Adrenal gland (tissue), 12 donors: Measurements from ENCODE around the gene GALNT18. TPM values are rescaled to one million over a fixed set of nuclear protein-coding genes. Genes with fewer than 3 reads are reported as not detected.

ENCODE experiments used
- DNase-seq, 7 donors: peaks; one replicate each; pipeline ENCODE4 v3.0.0-alpha.2; 2019 to 2020
- H3K27ac ChIP-seq, 5 donors: fragments of 200-600 bp; sonication (generic) in 4 of 5; 1 replicate in 3 of 5; 2 replicates in 2 of 5; pipeline versions ENCODE4 v1.5.1 to v1.8.0; 2016 to 2020; ENCODE audit warnings: mild to moderate bottlenecking in 1 of 5
- H3K27me3 ChIP-seq: fragments of 200-600 bp; 2 replicates; pipeline ENCODE4 v1.8.0; 2021
- H3K36me3 ChIP-seq, 2 donors: fragments of 200-600 bp; replicated peaks in 1 of 2; 1 replicate in 1 of 2; 2 replicates in 1 of 2; pipeline versions ENCODE4 v1.5.1 to v1.8.0; 2018 to 2022
- H3K4me1 ChIP-seq, 2 donors: fragments of 200-600 bp; replicated peaks in 1 of 2; 1 replicate in 1 of 2; 2 replicates in 1 of 2; pipeline versions ENCODE4 v1.5.1 to v1.8.0; 2018 to 2021
- H3K4me3 ChIP-seq, 4 donors: fragments of 200-600 bp; sonication (generic) in 3 of 4; one replicate each; pipeline ENCODE4 v1.5.1; 2016 to 2018
- H3K9me3 ChIP-seq, 3 donors: fragments of 200-600 bp; sonication (generic) in 1 of 3; replicated peaks in 1 of 3; 1 replicate in 2 of 3; 2 replicates in 1 of 3; pipeline versions ENCODE4 v1.5.1 to v1.8.0; 2016 to 2021
- POLR2A ChIP-seq, 2 donors: fragments of 450-650 bp; IDR thresholded peaks; one replicate each; pipeline ENCODE4 v1.6.1; 2017; ENCODE audit warnings: antibody characterized with exemption in 2 of 2, mild to moderate bottlenecking in 2 of 2, moderate library complexity in 1 of 2
- WGBS, 4 donors: extraction: QIAGEN DNeasy Blood & Tissue Kit in 2 of 4; methylation state at CpG; one replicate each; pipeline versions ENCODE4 v1.1.5 to v1.1.7; 2013 to 2017; 5-methylcytosine and 5-hydroxymethylcytosine counted together
- intact Hi-C, 2 donors: fragments of 100-400 bp; cut with DNase I; formaldehyde crosslinking; loops; one replicate each; pipeline versions ENCODE4 v1.14.1 to v1.15.0; 2022 to 2023
- polyA plus RNA-seq, 3 donors: library from polyadenylated mRNA; stranded (reverse); fragments of 200-250 nt in 2 of 3; fragments of 350-450 nt in 1 of 3; fragmentation: Illumina TruSeq in 1 of 3; extraction: RNeasy Lipid Tissue Mini Kit (QIAGEN cat#74804) in 1 of 3; gene quantifications; one replicate each; pipeline ENCODE4 v1.2.3, GENCODE V29; 2013 to 2014
- total RNA-seq, 9 donors: library from RNA; depleted of rRNA in 4 of 9; stranded (reverse); fragments of >200 nt in 4 of 9; fragments of 120-200 nt in 1 of 9; fragmentation: NEBNext Ultra II Directional in 1 of 9; extraction: Animal tissue kit (Norgen Biotek cat#: 25700) in 1 of 9; gene quantifications; one replicate each; pipeline versions ENCODE4 v1.1.0 to v1.2.4, GENCODE V29; 2013 to 2023
- TF ChIP-seq, protein P1 (sequence below), 6 experiments: fragments of 450-650 bp in 4 of 6; fragments of 200-600 bp in 2 of 6; sonication (generic) in 1 of 6; IDR thresholded peaks; 1 replicate in 5 of 6; 2 replicates in 1 of 6; pipeline versions ENCODE4 v1.5.1 to v1.8.0; 2016 to 2021; ENCODE audit warnings: antibody characterized with exemption in 6 of 6, mild to moderate bottlenecking in 2 of 6, moderate library complexity in 1 of 6
- donor health status: healthy with polysubstance abuse.
- donor health status: Bipolar disorder and iron deficiency.
- donor health status: DM: yes; HTN: yes; CAD: no.
- donor health status: DM: no; HTN: no; CAD: no.
- donor health status: DM: no; HTN: no; CAD: no.
- donor health status: DM: yes; HTN: yes; CAD: no.

The GALNT18 gene
- total and polyA plus RNA-seq, 12 donors: 1.4 to 15.1 (median 6.4) TPM

DNA sequence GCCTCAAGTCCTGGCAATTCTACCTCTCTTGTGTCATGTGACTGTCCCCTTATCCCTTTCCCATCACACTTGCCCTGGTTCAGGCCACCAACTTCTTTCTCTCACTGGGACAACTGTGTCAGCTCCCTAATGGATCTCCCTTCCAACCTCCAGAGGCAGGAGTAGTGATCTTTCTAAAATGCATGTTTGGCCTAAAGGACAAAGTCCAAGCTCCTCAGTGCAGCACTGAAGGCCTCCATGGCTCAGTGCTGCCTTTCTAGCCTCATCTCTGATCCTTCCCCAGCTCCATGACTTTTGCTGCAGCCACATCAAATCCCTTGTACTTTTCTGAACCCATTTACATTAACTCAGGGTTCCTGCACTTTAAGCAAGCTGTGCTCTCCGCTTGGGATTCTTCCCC is 349.6 kb downstream of the GALNT18 start:
- H3K4me3 ChIP-seq: no peak overlapping the region
- no peaks in the 10 kb centered on the region for H3K4me1 ChIP-seq
- H3K27ac ChIP-seq: no peak overlapping the region
- TF ChIP-seq, protein P1, sequence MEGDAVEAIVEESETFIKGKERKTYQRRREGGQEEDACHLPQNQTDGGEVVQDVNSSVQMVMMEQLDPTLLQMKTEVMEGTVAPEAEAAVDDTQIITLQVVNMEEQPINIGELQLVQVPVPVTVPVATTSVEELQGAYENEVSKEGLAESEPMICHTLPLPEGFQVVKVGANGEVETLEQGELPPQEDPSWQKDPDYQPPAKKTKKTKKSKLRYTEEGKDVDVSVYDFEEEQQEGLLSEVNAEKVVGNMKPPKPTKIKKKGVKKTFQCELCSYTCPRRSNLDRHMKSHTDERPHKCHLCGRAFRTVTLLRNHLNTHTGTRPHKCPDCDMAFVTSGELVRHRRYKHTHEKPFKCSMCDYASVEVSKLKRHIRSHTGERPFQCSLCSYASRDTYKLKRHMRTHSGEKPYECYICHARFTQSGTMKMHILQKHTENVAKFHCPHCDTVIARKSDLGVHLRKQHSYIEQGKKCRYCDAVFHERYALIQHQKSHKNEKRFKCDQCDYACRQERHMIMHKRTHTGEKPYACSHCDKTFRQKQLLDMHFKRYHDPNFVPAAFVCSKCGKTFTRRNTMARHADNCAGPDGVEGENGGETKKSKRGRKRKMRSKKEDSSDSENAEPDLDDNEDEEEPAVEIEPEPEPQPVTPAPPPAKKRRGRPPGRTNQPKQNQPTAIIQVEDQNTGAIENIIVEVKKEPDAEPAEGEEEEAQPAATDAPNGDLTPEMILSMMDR (IDR thresholded peaks at IDR 0.05): no peak
- H3K9me3 ChIP-seq: no peaks in the 10 kb centered on the region
- H3K27me3 ChIP-seq: peaks cover 5% of the 10 kb centered on the region
- intact Hi-C loops: no loop called here
- no peaks in the 10 kb centered on the region for H3K36me3 ChIP-seq
- WGBS, 4 donors: 89 to 100% (median 94%) methylated on average over 1 of the region's 1 CpG
- no peak for DNase-seq

DNA sequence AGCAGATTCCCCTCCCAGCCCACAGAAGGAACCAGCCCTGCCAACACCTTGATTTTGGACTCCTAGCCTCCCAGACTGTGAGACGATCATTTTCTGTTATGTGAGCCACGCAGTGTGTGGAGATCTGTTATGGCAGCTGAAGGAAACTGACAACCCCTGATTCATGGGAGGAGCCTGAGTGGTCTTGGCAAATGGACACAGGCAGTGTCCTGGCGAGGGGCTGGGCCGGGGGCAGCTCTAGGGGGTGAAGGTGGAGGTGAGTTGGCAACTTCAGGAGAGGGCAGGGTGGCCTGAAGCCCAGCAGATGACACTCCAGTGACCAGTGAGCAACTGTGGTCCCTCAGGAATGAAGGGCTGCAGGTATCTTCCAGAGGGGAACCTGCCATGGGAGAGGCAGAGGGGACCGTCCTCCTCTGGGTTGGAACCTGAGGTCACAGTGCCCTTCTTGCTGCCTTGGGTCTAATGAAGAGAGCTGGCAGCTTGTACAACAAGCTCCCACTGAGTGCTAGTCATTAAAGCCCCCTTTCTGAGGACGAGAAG is 351.5 kb downstream of the GALNT18 start:
- intact Hi-C loops: no loop called here
- WGBS, 4 donors: 80 to 89% (median 83%) methylated on average over 5 to 6 of the region's 6 CpGs

DNA sequence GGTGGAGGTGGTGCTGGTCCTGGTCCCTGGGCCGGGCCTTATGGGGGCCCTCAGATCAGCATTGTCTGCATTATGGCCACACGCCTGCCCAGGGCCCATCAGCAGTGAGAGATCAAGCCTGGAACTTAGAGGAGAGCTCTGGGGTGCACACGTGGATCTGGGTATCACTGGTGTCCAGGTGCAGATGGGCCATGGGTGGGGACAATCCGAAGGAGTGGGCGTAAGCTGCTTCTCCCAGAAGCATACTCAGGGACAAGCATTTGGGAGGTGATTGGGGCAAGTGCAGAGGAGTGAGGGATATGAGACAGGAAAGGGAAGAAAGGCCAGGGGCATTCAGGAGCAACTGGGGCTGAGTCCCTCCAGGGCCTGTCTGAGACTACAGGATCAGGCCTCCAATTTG is 353.1 kb downstream of the GALNT18 start:
- no peak for DNase-seq
- intact Hi-C loops: no loop called here
- H3K36me3 ChIP-seq: no peaks in the 10 kb centered on the region
- H3K27ac ChIP-seq: no peak overlapping the region
- H3K4me3 ChIP-seq: no peak overlapping the region
- TF ChIP-seq, protein P1 (IDR thresholded peaks at IDR 0.05): no peak
- no peak for TF ChIP-seq POLR2A (IDR thresholded peaks at IDR 0.05)
- H3K9me3 ChIP-seq: no peaks in the 10 kb centered on the region
- 89 to 94% (median 91%) methylated on average over 5 of the region's 5 CpGs for WGBS, 4 donors
- no peaks in the 10 kb centered on the region for H3K27me3 ChIP-seq
- no peaks in the 10 kb centered on the region for H3K4me1 ChIP-seq

More for the DNA sequence above, 351.5 kb downstream of the GALNT18 start:
- Histone ChIP-seq H3K27ac (no peak overlapping the region), H3K27me3 (peaks cover 5% of the 10 kb centered on the region), H3K4me1 (no peaks in the 10 kb centered on the region), H3K36me3 (no peaks in the 10 kb centered on the region), H3K9me3 (no peaks in the 10 kb centered on the region), H3K4me3 (no peak overlapping the region)
- DNase-seq: no peak
- TF ChIP-seq, protein P1 (IDR thresholded peaks at IDR 0.05): no peak

DNA sequence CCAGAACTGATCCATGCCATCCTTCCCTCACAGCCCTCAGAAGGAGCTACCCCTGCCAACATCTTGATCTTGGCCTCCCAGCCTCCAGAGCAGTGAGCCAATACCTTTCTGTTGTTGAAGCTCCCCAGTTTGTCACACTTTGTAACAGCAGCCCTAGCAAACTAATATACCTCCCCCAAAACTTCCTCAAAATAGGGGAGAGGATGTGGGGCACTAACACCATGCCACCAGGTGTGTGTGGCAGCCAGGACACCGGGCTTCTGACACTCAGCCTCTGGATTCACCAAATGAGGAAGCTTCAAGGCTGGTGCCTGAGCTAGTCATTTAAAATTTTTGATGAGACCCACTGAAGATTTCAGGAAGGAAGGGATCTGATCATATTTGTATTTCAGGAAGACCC is 353.7 kb downstream of the GALNT18 start:
- no peak for TF ChIP-seq POLR2A (IDR thresholded peaks at IDR 0.05)
- TF ChIP-seq, protein P1 (IDR thresholded peaks at IDR 0.05): no peak
- Histone ChIP-seq H3K27me3 (no peaks in the 10 kb centered on the region), H3K9me3 (no peaks in the 10 kb centered on the region), H3K36me3 (no peaks in the 10 kb centered on the region), H3K27ac (no peak overlapping the region), H3K4me1 (no peaks in the 10 kb centered on the region), H3K4me3 (no peak overlapping the region)
- no peak for DNase-seq
- intact Hi-C loops: no loop called here
- 0 to 71% (median 29%) methylated on average over 1 of the region's 1 CpG for WGBS, 4 donors
